GM12892 (cell line): ENCODE results near the gene MAPKAPK3.

Source experiments
- DNase-seq: peaks from one replicate; pipeline ENCODE4 v3.0.0; 2011; ENCODE audit not compliant: insufficient read length
- FAIRE-seq: peaks from 2 replicates; lab custom pipeline; 2011; peaks lifted over from hg19 to GRCh38; lab: Jason Lieb, UNC
- POLR2A ChIP-seq: IDR thresholded peaks from 2 replicates; pipeline ENCODE4 v1.6.1; 2011; ENCODE audit warnings: low read depth, low read length, control low read depth
- POLR2AphosphoS5 ChIP-seq: IDR thresholded peaks from 2 replicates; pipeline ENCODE4 v1.6.1; 2011; ENCODE audit warnings: low read depth, low read length, control low read depth
- TAF1 ChIP-seq: IDR thresholded peaks from 2 replicates; pipeline ENCODE4 v1.6.1; 2011; ENCODE audit warnings: low read depth, mild to moderate bottlenecking, control low read depth, low read length, borderline replicate concordance

MAPKAPK3 gene

DNA sequence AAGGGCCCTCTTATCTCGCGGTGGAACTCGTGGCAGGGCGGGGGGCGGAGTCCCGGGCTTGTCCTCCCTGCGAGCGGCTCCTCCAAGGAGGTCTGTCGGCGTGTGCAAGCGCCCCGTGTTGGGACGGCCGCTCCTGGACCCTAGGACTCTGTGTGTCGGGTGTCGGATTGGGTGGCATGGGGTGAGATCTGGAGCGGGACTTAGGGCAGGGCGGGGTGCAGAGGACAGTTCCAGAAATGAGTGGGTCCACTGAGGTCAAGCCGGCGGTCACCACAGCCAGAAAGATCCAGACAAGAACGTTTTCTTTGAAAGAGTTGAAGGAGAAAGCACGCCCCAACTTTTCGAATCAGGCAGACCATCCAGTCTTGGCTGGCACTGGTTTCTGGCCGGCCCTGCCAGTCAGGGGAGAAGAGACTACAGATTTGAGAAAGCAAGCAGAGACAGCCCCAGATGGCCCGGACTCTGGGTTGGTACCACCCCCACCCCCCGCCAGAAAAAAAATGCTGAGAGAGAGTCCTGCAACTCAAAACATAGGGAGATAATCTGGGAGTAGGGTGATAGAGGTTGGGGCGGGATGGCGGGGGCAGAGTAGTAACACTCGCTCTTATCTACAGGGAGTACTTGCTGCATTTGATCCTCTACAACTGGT is 4.6 kb upstream of the MAPKAPK3 start:
- peak; percentile 30 for FAIRE-seq
- no peak for TF ChIP-seq POLR2A
- TF ChIP-seq POLR2AphosphoS5 = no peak
- no peak for TF ChIP-seq TAF1

DNA sequence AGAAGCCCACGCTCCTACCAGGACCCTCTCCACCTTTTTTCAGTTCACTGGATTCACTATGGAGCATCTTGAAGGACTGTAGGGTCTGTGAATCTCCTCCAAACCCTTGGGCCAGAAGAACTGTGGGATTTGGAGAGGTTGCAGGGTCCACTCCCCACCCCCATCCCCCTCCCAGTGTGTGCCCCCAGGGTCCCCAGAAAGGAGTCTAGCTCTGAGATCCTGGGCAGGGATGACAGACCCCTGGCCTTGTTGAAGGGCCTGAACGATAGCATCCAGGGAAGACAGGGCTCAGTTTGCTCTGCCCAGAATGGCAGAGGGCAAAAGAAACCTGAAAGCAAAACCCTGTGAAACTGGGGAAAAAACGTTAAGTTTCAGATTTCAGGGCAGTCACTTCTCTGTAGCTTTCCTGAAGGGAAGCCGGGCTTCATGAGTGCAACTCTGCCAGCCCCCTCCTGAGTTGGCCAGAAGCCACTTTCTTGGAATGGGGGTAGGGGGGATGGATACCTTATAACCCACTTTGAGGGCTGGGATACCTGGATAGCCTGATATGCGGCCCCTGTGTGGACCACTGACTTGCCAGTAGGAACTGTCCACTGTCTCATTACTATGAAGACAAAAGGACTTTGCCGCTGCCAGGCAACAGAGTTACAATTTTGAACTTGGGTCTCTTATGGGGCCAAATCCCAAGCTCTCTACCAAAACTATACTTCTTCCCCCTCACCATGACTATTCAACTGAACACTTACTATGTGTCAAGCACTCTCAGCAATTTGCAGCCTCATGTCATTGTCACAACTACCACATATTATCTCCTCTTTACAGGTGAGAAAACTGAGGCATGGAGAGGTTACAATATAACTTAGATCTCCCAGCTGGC is 3.7 kb upstream of the MAPKAPK3 start:
- FAIRE-seq (peak; percentile 74), DNase-seq (no peak)
- TF ChIP-seq POLR2A = no peak

More for the DNA sequence above, 4.6 kb upstream of the MAPKAPK3 start:
- no peak for DNase-seq

DNA sequence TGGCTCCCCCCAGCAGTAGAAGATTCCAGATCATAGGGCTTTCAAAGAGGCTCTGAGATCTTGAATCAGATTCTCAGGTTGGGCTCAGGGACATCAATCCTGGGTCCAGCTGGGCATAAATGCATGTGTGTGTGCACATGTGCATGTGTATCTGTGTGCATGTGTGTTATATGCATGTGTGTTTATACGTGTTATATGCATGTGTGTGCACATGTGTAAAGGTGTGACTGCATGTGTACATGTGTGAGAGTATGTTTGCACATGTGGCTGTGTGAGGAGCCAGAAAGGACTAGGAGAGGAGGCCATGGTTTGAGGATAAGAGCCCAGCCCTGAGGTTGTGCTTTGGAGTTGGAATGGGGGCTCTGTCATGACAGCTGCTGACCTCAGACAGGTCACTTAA is 1.8 kb upstream of the MAPKAPK3 start:
- no peak for FAIRE-seq
- TF ChIP-seq POLR2AphosphoS5 (no peak), POLR2A (no peak), TAF1 (no peak)
- no peak for DNase-seq

DNA sequence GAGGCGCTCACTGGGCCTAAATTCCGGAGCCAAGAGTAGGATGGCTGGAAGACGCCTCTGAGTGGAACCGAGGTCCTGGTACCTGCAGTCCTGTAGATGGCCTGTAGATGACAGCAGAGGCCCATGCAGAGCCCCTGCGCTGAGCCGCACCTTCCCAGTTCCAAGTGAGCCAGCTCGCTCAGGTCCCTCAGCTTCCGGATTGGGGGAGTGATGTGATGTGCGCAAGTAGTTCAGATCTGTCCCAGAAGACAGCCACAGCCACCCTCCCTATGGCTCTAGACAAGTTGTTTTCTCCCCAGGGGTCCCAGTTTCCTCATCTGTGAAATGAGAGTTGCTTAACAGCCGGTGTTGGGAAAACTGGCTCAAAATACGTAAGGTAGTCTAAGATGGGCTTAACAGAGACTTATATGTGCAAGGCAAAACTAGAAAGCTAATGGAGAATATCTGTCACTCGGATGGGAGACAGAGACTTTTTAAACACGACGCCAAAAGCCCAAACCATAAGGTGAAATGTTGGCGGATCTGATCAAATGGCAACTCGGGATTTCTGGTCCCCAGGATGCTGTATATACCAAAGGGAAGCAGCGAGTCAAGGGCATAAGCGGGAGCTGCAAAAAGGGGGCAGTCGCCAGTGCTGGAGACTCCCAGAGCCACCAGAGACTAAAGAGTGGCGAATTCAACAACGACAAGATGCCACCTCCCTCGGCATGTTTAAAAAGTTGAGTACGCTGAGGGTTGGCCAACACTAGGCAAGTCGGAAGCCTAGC is 765 bp upstream of the MAPKAPK3 start:
- FAIRE-seq (peak; percentile 92), DNase-seq (peak; percentile 76)
- TF ChIP-seq TAF1 = no peak
- TF ChIP-seq POLR2A = no peak
- TF ChIP-seq POLR2AphosphoS5 = no peak

DNA sequence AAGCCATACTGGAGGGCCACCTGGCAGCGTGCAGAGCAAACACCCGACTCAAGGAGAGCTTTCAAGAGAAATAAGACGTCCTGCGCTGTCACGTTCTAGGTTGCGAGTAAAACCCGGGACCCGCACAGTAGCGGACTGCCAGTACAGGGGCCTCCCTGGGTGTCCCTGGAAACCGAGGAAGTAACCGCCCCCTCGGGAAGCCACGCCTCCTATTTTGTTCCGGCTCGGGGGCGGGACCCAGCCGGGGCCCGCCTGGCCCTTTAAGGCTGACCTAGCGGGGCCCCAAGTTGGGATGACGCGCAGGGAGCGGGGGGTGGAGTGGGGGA is 218 bp upstream of the MAPKAPK3 start:
- TF ChIP-seq POLR2AphosphoS5 (no peak), TAF1 (no peak), POLR2A (no peak)
- DNase-seq = no peak
- FAIRE-seq = no peak

DNA sequence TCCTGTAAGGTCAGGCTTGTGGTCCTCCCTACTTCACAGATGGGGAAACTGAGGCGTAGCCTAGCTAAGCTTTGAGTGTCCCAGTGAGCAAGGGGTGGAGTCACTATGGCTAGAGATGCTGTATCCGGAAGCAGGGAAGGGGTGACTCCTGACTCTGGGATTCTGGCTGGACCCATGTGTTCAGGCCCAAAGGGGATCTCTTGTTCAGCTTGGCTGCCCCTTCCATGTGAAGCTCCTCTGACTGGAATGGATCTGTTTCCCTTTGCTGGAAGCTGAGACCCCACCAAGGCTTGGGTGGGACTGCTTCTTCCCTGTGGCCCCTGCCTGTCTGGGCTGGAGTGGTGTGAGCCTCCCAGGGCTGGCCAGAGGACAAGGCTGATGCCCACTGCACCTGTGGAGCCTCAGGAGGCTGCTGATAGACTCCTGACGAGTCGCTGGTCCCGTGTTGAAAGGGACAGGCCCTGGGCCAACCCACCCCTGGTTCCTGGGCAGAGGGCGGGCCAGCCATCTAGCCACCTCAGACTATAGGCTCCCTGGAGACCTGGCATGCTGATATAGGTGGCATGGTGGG is 1.0 kb downstream of the MAPKAPK3 start:
- DNase-seq (no peak), FAIRE-seq (no peak)
- TF ChIP-seq POLR2A (no peak), POLR2AphosphoS5 (no peak), TAF1 (no peak)

DNA sequence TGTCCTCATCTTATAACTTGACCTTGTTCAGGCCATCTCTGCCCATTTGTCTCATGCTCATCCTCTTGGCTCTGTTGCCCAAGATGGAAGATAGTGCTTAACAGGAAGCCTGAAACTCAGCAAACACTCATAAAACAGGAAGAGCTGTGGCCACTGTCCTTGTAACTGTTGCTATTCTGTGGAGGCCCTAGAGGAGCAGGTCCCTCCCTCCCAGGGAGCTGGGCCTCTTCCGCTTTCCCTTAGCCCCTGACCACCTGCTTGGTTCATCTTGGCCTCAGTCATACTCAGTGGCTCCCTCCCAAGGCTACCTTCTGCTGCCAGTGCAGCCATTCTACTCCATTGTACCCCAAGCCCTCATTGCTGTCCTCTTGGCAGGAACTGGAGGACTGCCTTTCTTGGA is 3.5 kb downstream of the MAPKAPK3 start:
- peak; percentile 14 for FAIRE-seq
- no peak for DNase-seq
- TF ChIP-seq POLR2AphosphoS5 (no peak), TAF1 (no peak), POLR2A (no peak)

DNA sequence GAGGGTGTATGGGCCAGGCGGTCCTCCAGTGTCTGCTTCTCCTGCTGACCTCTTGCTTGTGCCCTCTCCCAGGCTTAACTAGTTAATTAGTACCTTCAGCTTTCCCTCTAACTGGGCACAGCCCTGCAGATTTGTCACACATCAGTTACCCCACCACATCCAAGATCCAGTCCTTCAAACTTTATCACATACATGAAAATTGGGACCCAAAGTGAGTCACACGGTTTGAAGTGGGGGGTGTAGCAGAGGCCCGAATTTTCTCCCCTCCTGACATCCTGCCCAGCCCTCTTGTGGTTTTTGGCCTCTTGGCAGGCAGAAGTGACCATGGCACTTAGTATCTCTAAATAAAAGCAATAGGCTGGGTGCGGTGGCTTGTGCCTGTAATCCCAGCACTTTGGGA is 3.9 kb downstream of the MAPKAPK3 start:
- no peak for TF ChIP-seq POLR2A
- TF ChIP-seq TAF1 = no peak
- TF ChIP-seq POLR2AphosphoS5 = no peak
- FAIRE-seq (no peak), DNase-seq (no peak)

DNA sequence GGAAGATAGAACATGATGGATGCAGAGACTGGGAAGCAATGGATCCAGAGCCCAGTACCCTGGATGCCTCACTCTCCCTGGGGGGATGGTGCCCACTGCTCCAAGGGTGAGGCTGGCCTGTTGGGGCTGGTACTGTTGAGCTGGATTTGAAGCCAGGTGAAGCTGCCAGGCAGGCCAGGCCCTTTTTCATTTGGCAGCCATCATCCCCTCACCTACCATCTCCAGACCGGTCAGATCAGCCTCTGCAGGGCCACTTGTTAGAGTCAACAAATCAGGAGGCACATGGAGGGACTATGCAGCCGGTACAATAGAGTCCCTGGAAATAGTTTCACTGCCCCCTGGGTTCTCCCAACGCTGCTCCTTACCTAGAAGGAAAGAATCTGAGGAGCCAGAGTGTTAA is 5.9 kb downstream of the MAPKAPK3 start:
- TF ChIP-seq POLR2A = no peak
- TF ChIP-seq POLR2AphosphoS5 = no peak
- no peak for TF ChIP-seq TAF1
- no peak for FAIRE-seq

DNA sequence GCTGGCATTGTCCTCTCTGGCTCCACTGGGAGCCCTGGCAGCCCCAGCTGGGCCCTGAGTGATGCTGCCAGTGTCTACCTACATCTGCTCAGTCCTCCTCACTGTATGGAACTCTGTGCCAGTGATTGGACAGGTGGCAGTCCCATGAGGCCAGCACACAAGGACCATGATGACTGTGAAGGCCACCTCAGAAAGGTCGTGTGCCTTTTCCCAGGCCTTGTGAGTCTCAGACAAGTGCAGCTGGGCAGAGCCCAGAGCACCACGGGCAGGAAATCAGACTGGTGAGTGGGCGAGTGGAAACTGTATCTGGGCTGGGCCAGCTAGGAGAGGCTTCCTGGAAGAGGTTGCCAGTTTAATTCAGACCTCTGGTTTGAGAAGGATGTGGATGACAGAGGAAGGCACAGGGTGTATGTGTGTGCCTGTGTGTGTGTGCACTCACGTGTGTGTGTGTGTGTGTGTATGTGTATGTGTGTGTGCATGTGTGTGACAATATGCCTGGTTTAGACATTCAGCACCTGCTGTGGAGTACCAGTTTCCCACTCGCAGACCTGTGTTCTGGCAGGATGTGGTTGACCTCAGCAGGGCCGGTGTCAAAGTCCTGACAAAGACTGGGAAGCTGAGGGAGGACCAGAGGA is 7.0 kb downstream of the MAPKAPK3 start:
- DNase-seq = no peak
- TF ChIP-seq TAF1 (no peak), POLR2AphosphoS5 (0 out of 2 replicates have a peak, but pooled peaks have one; percentile 25), POLR2A (no peak)
- FAIRE-seq = peak; percentile 81

More for the DNA sequence above, 5.9 kb downstream of the MAPKAPK3 start:
- no peak for DNase-seq

DNA sequence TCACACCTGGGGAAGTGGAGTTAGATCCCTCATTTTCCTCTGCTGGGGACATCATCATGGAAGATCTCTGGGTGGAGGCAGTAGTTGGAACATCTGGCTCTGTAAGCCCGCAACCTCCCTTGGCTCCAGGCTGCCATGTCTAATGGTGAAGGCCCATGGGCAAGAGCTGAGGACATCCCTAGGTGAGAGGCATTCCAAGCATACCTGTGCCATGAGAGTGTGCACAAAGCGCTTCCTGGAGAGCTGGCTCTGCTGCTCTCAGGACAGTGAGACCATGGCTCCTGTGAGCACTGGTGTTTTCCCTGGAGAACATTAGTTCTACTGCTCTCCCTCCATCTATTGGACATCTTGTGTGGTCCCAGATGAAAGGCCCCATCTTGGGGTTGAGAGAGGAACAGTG is 7.7 kb downstream of the MAPKAPK3 start:
- TF ChIP-seq POLR2A (no peak), TAF1 (no peak), POLR2AphosphoS5 (no peak)
- no peak for FAIRE-seq

More for the DNA sequence above, 7.7 kb downstream of the MAPKAPK3 start:
- DNase-seq = no peak
